ENCODE measurements around the gene VPS41. TPM values are rescaled to one million over a fixed set of nuclear protein-coding genes. Genes with fewer than 3 reads are reported as not detected.

VPS41 gene
- polyA plus RNA-seq, 10 donors: 26.0 to 41.9 (median 37.3) TPM

- no peak for DNase-seq
These were observed 234.5 kb downstream of the VPS41 start for GRCh38 chr7:38674513-38674912.

- peak in 2 of 3 donors; percentile 13 to 34 for DNase-seq
These were observed 235.2 kb downstream of the VPS41 start for GRCh38 chr7:38673795-38674194.

Other genes with a start within 250 kb of the VPS41 start
- gene POU6F2, start 68.7 kb upstream of the VPS41 start, polyA plus RNA-seq (ENCODE audit: insufficient read length in 10 of 10): under 1 TPM in 8 of 10 donors, not detected in 2; 0.03 to 0.22 (median 0.09) TPM